NB4 (cell line): ENCODE measurements around the gene SIX3.

Experiments
- DNase-seq: peaks from one replicate; pipeline ENCODE4 v3.0.0; 2010; ENCODE audit warnings: low read depth
- H3K4me3 ChIP-seq: one replicate; pipeline ENCODE4 v1.5.1; 2011; ENCODE audit warnings: mild to moderate bottlenecking, low read depth, low read length, moderate library complexity
- CTCF ChIP-seq: IDR thresholded peaks from one replicate; pipeline ENCODE4 v1.5.1; 2012; ENCODE audit warnings: low read depth, low read length
- MAX ChIP-seq: IDR thresholded peaks from 2 replicates; pipeline ENCODE4 v1.6.1; 2011; ENCODE audit warnings: low read depth, low read length
- MYC ChIP-seq: IDR thresholded peaks from 2 replicates; pipeline ENCODE4 v1.6.1; 2011; ENCODE audit warnings: low read depth, low read length
- POLR2A ChIP-seq: IDR thresholded peaks from 2 replicates; pipeline ENCODE4 v1.6.1; 2011; ENCODE audit warnings: mild to moderate bottlenecking; ENCODE audit not compliant: insufficient read length; ENCODE audit errors: extremely low read depth

SIX3 gene

GRCh38 chr2:44964752-44965236, 23.3 kb downstream of the SIX3 start:
- TF ChIP-seq POLR2A (no peak), CTCF (peak; percentile 17), MYC (no peak), MAX (no peak)
- no peak overlapping the region for H3K4me3 ChIP-seq
- DNase-seq: no peak

- H3K4me3 ChIP-seq: no peak overlapping the region
- TF ChIP-seq MYC (no peak), MAX (no peak), POLR2A (no peak), CTCF (no peak)
- peak; percentile 60 for DNase-seq
Observed at GRCh38 chr2:44965684-44966083, 24.2 kb downstream of the SIX3 start.

GRCh38 chr2:44967056-44967455, 25.6 kb downstream of the SIX3 start:
- TF ChIP-seq CTCF (no peak), POLR2A (no peak), MAX (no peak), MYC (no peak)
- no peak overlapping the region for H3K4me3 ChIP-seq
- DNase-seq: no peak

GRCh38 chr2:44967727-44968432, 26.4 kb downstream of the SIX3 start:
- TF ChIP-seq POLR2A (no peak), CTCF (no peak), MYC (no peak), MAX (no peak)
- DNase-seq: no peak
- no peak overlapping the region for H3K4me3 ChIP-seq

- DNase-seq: no peak
- TF ChIP-seq MAX: no peak
- no peak for TF ChIP-seq CTCF
- no peak for TF ChIP-seq MYC
- no peak for TF ChIP-seq POLR2A
- H3K4me3 ChIP-seq: no peak overlapping the region
Observed at GRCh38 chr2:44969936-44970335, 28.4 kb downstream of the SIX3 start.
